Astrocyte (in vitro differentiated cells and primary cell): ENCODE data around the gene METRNL. TPM values are rescaled to one million over a fixed set of nuclear protein-coding genes. Genes with fewer than 3 reads are reported as not detected.
"Not testable (repeated sequence)": the region's sequence is repeated elsewhere in the genome, so short reads cannot be mapped to it uniquely, and the experiment has no call there.

Experiments
- DNase-seq: peaks from one replicate; pipeline ENCODE4 v3.0.0-alpha.2; 2010; ENCODE audit warnings: low read depth
- FAIRE-seq: peaks from 2 replicates; lab custom pipeline; 2011; peaks lifted over from hg19 to GRCh38; lab: Jason Lieb, UNC
- H2AFZ ChIP-seq: 2 replicates; pipeline ENCODE4 v1.6.0; 2012; ENCODE audit warnings: low read depth, low read length, inconsistent platforms
- H3K27ac ChIP-seq: 2 replicates; pipeline ENCODE4 v1.5.1; 2011; ENCODE audit warnings: low read depth, low read length, inconsistent platforms
- H3K27me3 ChIP-seq: 2 replicates; pipeline ENCODE4 v1.6.0; 2011; ENCODE audit warnings: low read length, inconsistent platforms; ENCODE audit not compliant: insufficient read depth
- H3K36me3 ChIP-seq: 2 replicates; pipeline ENCODE4 v1.5.1; 2011; ENCODE audit warnings: low read length, inconsistent platforms; ENCODE audit not compliant: insufficient read depth
- H3K4me1 ChIP-seq: 2 replicates; pipeline ENCODE4 v1.5.1; 2011; ENCODE audit warnings: low read length, inconsistent platforms; ENCODE audit not compliant: insufficient read depth
- H3K4me2 ChIP-seq: 2 replicates; pipeline ENCODE4 v1.6.0; 2012; ENCODE audit warnings: low read length, inconsistent platforms
- H3K4me3 ChIP-seq: 2 replicates; pipeline ENCODE4 v1.5.1; 2011; ENCODE audit warnings: low read depth, mild to moderate bottlenecking, low read length, inconsistent platforms; ENCODE audit not compliant: insufficient read depth
- H3K79me2 ChIP-seq: 2 replicates; pipeline ENCODE4 v1.6.0; 2012; ENCODE audit warnings: mild to moderate bottlenecking, low read length, inconsistent platforms; ENCODE audit not compliant: insufficient read depth
- H3K9ac ChIP-seq: 2 replicates; pipeline ENCODE4 v1.6.0; 2012; ENCODE audit warnings: mild to moderate bottlenecking, low read length, inconsistent platforms
- H3K9me3 ChIP-seq: 2 replicates; pipeline ENCODE4 v1.5.1; 2012; ENCODE audit warnings: low read depth, mild to moderate bottlenecking, low read length, inconsistent platforms; ENCODE audit not compliant: insufficient read depth
- H4K20me1 ChIP-seq: 2 replicates; pipeline ENCODE4 v1.6.0; 2012; ENCODE audit warnings: low read length, inconsistent platforms; ENCODE audit not compliant: insufficient read depth
- H3K27ac Mint-ChIP-seq: one replicate; pipeline ENCODE4 v1.8.0; 2021; ENCODE audit warnings: mild to moderate bottlenecking, mixed read lengths; ENCODE audit not compliant: unreplicated experiment
- H3K27me3 Mint-ChIP-seq: one replicate; pipeline ENCODE4 v1.8.0; 2021; ENCODE audit warnings: low read depth, mixed read lengths; ENCODE audit not compliant: unreplicated experiment
- H3K36me3 Mint-ChIP-seq: one replicate; pipeline ENCODE4 v1.8.0; 2021; ENCODE audit warnings: low read depth, mixed read lengths; ENCODE audit not compliant: unreplicated experiment
- H3K4me1 Mint-ChIP-seq: one replicate; pipeline ENCODE4 v1.8.0; 2021; ENCODE audit warnings: low read depth, mixed read lengths; ENCODE audit not compliant: unreplicated experiment
- H3K4me3 Mint-ChIP-seq: one replicate; pipeline ENCODE4 v1.8.0; 2021; ENCODE audit warnings: mild to moderate bottlenecking, moderate library complexity, mixed read lengths; ENCODE audit not compliant: unreplicated experiment
- H3K9me3 Mint-ChIP-seq: one replicate; pipeline ENCODE4 v1.8.0; 2021; ENCODE audit warnings: mild to moderate bottlenecking, mixed read lengths; ENCODE audit not compliant: unreplicated experiment
- CTCF ChIP-seq: IDR thresholded peaks from 2 replicates; pipeline ENCODE4 v1.5.1; 2011; ENCODE audit warnings: low read depth, mild to moderate bottlenecking, inconsistent platforms, low read length, moderate library complexity; ENCODE audit not compliant: insufficient read depth
- EZH2 ChIP-seq: IDR thresholded peaks from 2 replicates; pipeline ENCODE4 v1.6.1; 2012; ENCODE audit warnings: mild to moderate bottlenecking, low read length, inconsistent platforms; ENCODE audit not compliant: insufficient read depth
- total RNA-seq: library from RNA; stranded (reverse); gene quantifications from 2 replicates; pipeline ENCODE4 v1.2.1, GENCODE V29; 2021

The METRNL gene
- total RNA-seq, 1 donor from 2014 or later, result 36.7 TPM

- Mint-ChIP-seq H3K27me3 (peaks cover 5% of the 10 kb centered on the region), H3K4me1 (no peaks in the 10 kb centered on the region), H3K9me3 (peaks cover 3% of the 10 kb centered on the region), H3K4me3 (no peak overlapping the region), H3K36me3 (peaks cover 34% of the 10 kb centered on the region), H3K27ac (no peak overlapping the region)
- FAIRE-seq, result no peak
- no peaks in the 10 kb centered on the region for H4K20me1 ChIP-seq
- no peaks in the 10 kb centered on the region for H3K9me3 ChIP-seq
- H3K36me3 ChIP-seq, result no peaks in the 10 kb centered on the region
- H3K27ac ChIP-seq, result no peak overlapping the region
- no peaks in the 10 kb centered on the region for H3K79me2 ChIP-seq
- no peak for TF ChIP-seq CTCF
- no peak for TF ChIP-seq EZH2
- H3K27me3 ChIP-seq, result no peaks in the 10 kb centered on the region
- H2AFZ ChIP-seq, result no peak overlapping the region
- no peak overlapping the region for H3K4me2 ChIP-seq
- H3K9ac ChIP-seq, result no peak overlapping the region
- H3K4me1 ChIP-seq, result no peaks in the 10 kb centered on the region
- no peak for DNase-seq
- H3K4me3 ChIP-seq, result no peak overlapping the region
Measured at GRCh38 chr17:83031321-83031945, 48.0 kb upstream of the METRNL start.

GRCh38 chr17:83031946-83032451 is 47.4 kb upstream of the METRNL start:
- not testable (repeated sequence) for H3K4me1 ChIP-seq, H3K4me2 ChIP-seq, H3K4me1 Mint-ChIP-seq, H3K27me3 ChIP-seq, DNase-seq, H3K27me3 Mint-ChIP-seq, H3K27ac Mint-ChIP-seq, H3K79me2 ChIP-seq, H3K36me3 ChIP-seq, H3K27ac ChIP-seq, H3K4me3 ChIP-seq, H3K4me3 Mint-ChIP-seq, H3K9me3 ChIP-seq, H2AFZ ChIP-seq, H3K9ac ChIP-seq, H3K9me3 Mint-ChIP-seq, FAIRE-seq, H4K20me1 ChIP-seq
- peaks cover 36% of the 10 kb centered on the region for H3K36me3 Mint-ChIP-seq

- no peak overlapping the region for H3K4me3 Mint-ChIP-seq
- H3K27ac Mint-ChIP-seq, result no peak overlapping the region
- Histone ChIP-seq H3K9me3 (no peaks in the 10 kb centered on the region), H3K79me2 (no peaks in the 10 kb centered on the region), H3K27ac (no peak overlapping the region), H3K9ac (no peak overlapping the region), H3K4me2 (no peak overlapping the region), H3K4me1 (no peaks in the 10 kb centered on the region), H3K27me3 (no peaks in the 10 kb centered on the region), H3K36me3 (no peaks in the 10 kb centered on the region), H4K20me1 (no peaks in the 10 kb centered on the region), H3K4me3 (no peak overlapping the region), H2AFZ (no peak overlapping the region)
- FAIRE-seq (no peak), DNase-seq (no peak)
- H3K9me3 Mint-ChIP-seq, result peaks cover 3% of the 10 kb centered on the region
- H3K27me3 Mint-ChIP-seq, result peaks cover 1% of the 10 kb centered on the region
- H3K4me1 Mint-ChIP-seq, result no peaks in the 10 kb centered on the region
- TF ChIP-seq CTCF (no peak), EZH2 (no peak)
- peaks cover 38% of the 10 kb centered on the region for H3K36me3 Mint-ChIP-seq
Measured at GRCh38 chr17:83032781-83033180, 46.6 kb upstream of the METRNL start.
